ENCODE data around the gene HMCN1.

DNA sequence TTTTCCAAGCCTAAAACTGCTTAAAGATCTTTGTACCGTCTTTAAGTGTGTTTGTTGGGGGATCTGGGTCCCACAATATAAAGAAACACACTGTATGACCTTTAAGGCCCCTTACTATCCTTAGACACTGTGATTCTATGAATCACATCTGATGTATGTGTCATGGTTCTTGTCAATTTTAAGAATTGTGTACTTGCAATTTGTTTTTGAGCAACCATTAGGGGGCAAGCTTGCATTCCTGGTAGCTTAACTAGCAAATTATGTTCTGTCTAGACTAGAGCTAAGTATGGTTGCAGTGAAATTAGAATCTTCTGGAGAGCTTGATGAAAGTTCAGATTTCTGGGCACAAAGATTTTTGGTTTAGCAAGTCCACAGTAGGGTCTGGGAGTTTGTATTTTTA lies 421.4 kb downstream of the HMCN1 start:
- TF ChIP-seq EZH2 (optimal IDR thresholded peaks at IDR 0.05; ENCODE audit: low read depth, low read length), result no peak
- peak; percentile 65 for TF ChIP-seq CTCF (IDR thresholded peaks at IDR 0.05; ENCODE audit: low read length)
